PC-3 (cell line): Measurements from ENCODE around the gene AMZ2. TPM values are rescaled to one million over a fixed set of nuclear protein-coding genes. Genes with fewer than 3 reads are reported as not detected.

Experiments
- ATAC-seq: fragments of 200-7000 bp; cut with Tn5 transposase; 2 replicates; pipeline ENCODE4 v1.9.1; 2020; ENCODE audit warnings: mild to moderate bottlenecking, moderate library complexity
- BruUV-seq: library from RNA; stranded (reverse); fragments of 400-500 nt; replicated peaks from 2 replicates; lab custom pipeline; 2021; lab: Mats Ljungman, UMichigan
- CTCF ChIA-PET: fragments of 300-600 bp; sonication (Branson Sonifier 250); formaldehyde crosslinking; loops from one replicate; lab custom pipeline; 2022; ENCODE audit warnings: antibody characterized with exemption; lab: Charles Lee
- POLR2A ChIA-PET: fragments of 300-600 bp; sonication (Branson Sonifier 250); formaldehyde crosslinking; loops from one replicate; lab custom pipeline; 2022; ENCODE audit warnings: antibody characterized with exemption; ENCODE audit not compliant: unreplicated experiment; lab: Charles Lee
- DNase-seq: peaks from one replicate; pipeline ENCODE4 v3.0.0-alpha.2; 2015
- H2AFZ ChIP-seq: fragments of 300-600 bp; sonication (generic); 2 replicates; pipeline ENCODE4 v1.6.0; 2016; ENCODE audit warnings: antibody characterized with exemption, low read length
- H3F3A ChIP-seq: fragments of 300-600 bp; sonication (generic); one replicate; pipeline ENCODE4 v1.6.0; 2017; ENCODE audit warnings: antibody characterized with exemption, low read length, control low read depth, mild to moderate bottlenecking; ENCODE audit not compliant: unreplicated experiment
- H3K27ac ChIP-seq: fragments of 300-600 bp; sonication (generic); 2 replicates; pipeline ENCODE4 v1.5.1; 2016; ENCODE audit warnings: mild to moderate bottlenecking, low read length
- H3K27me3 ChIP-seq: fragments of 300-600 bp; sonication (generic); 2 replicates; pipeline ENCODE4 v1.6.1; 2016; ENCODE audit warnings: low read length, mixed read lengths
- H3K36me3 ChIP-seq: fragments of 300-600 bp; sonication (generic); 2 replicates; pipeline ENCODE4 v1.6.1; 2016; ENCODE audit warnings: low read depth, mixed run types, low read length, mixed read lengths
- H3K4me1 ChIP-seq: fragments of 300-600 bp; sonication (generic); 2 replicates; pipeline ENCODE4 v1.5.1; 2016; ENCODE audit warnings: low read length; ENCODE audit not compliant: insufficient read depth
- H3K4me2 ChIP-seq: fragments of 300-600 bp; sonication (generic); 2 replicates; pipeline ENCODE4 v1.6.0; 2016; ENCODE audit warnings: low read length
- H3K4me3 ChIP-seq: fragments of 300-600 bp; sonication (generic); 2 replicates; pipeline ENCODE4 v1.5.1; 2016; ENCODE audit warnings: mild to moderate bottlenecking, low read length, mixed read lengths
- H3K79me2 ChIP-seq: fragments of 300-600 bp; sonication (generic); 2 replicates; pipeline ENCODE4 v1.6.1; 2017; ENCODE audit warnings: low read length, mixed read lengths
- H3K9ac ChIP-seq: fragments of 300-600 bp; sonication (generic); 2 replicates; pipeline ENCODE4 v1.6.0; 2016; ENCODE audit warnings: mild to moderate bottlenecking, low read length
- H3K9me2 ChIP-seq: fragments of 300-600 bp; sonication (generic); replicated peaks from 2 replicates; pipeline ENCODE4 v1.6.1; 2016; ENCODE audit warnings: mixed run types, low read length, mixed read lengths
- H3K9me3 ChIP-seq: fragments of 300-600 bp; sonication (generic); 2 replicates; pipeline ENCODE4 v1.6.1; 2016; ENCODE audit warnings: low read length, mixed read lengths
- H4K20me1 ChIP-seq: fragments of 300-600 bp; sonication (generic); 2 replicates; pipeline ENCODE4 v1.6.1; 2016; ENCODE audit warnings: low read length, mixed read lengths
- CTCF ChIP-seq: fragments of 300-600 bp; sonication (generic); conservative IDR thresholded peaks from 2 replicates; pipeline ENCODE4 v1.5.1; 2017; ENCODE audit warnings: antibody characterized with exemption, low read depth, mild to moderate bottlenecking, low read length
- EZH2 ChIP-seq: fragments of 300-600 bp; sonication (generic); IDR thresholded peaks from one replicate; pipeline ENCODE4 v1.6.1; 2017; ENCODE audit warnings: antibody characterized with exemption, mild to moderate bottlenecking, low read length; ENCODE audit not compliant: unreplicated experiment
- EZH2phosphoT487 ChIP-seq: fragments of 300-600 bp; sonication (generic); IDR thresholded peaks from 2 replicates; pipeline ENCODE4 v1.6.1; 2018; ENCODE audit warnings: mild to moderate bottlenecking, antibody characterized with exemption, low read length, borderline replicate concordance
- intact Hi-C: fragments of 100-400 bp; cut with micrococcal nuclease; formaldehyde crosslinking; loops from 2 replicates; pipeline ENCODE4 v1.9.0; 2023
- total RNA-seq: library from RNA; depleted of rRNA; stranded (reverse); fragments of >200 nt; gene quantifications from 2 replicates; pipeline ENCODE4 v1.2.3, GENCODE V29; 2014

Gene AMZ2
- total RNA-seq, 1 experiment from 2014 or later, result 88.5 TPM

GRCh38 chr17:68288375-68288774, 40.5 kb downstream of the AMZ2 start:
- Histone ChIP-seq H3K4me2 (no peak overlapping the region), H3K36me3 (no peaks in the 10 kb centered on the region), H3K9me2 (no peaks in the 10 kb centered on the region), H3K79me2 (no peaks in the 10 kb centered on the region), H4K20me1 (no peaks in the 10 kb centered on the region), H2AFZ (no peak overlapping the region), H3K9me3 (no peaks in the 10 kb centered on the region), H3K9ac (no peak overlapping the region), H3K4me1 (peaks cover 33% of the 10 kb centered on the region), H3K27me3 (0 out of 2 replicates have a peak, but pooled peaks cover 3% of the 10 kb centered on the region), H3K27ac (0 out of 2 replicates have a peak overlapping the region, but pooled peaks have one; percentile 14), H3F3A (no peaks in the 10 kb centered on the region), H3K4me3 (no peak overlapping the region)
- ATAC-seq (no peak), DNase-seq (no peak)
- TF ChIP-seq EZH2 (no peak), EZH2phosphoT487 (no peak), CTCF (no peak)
- BruUV-seq, result no TSS peak
- intact Hi-C loops, result no loop called here
- ChIA-PET CTCF (no interaction called here), POLR2A (no interaction called here)

GRCh38 chr17:68288804-68289203, 41.0 kb downstream of the AMZ2 start:
- TF ChIP-seq EZH2 (no peak), CTCF (no peak), EZH2phosphoT487 (no peak)
- ATAC-seq, result no peak
- Histone ChIP-seq H3K4me3 (no peak overlapping the region), H3F3A (no peaks in the 10 kb centered on the region), H3K27ac (peak overlapping the region; percentile 14; the same call in 1 of the 2 replicates), H3K27me3 (0 out of 2 replicates have a peak, but pooled peaks cover 3% of the 10 kb centered on the region), H3K9me2 (no peaks in the 10 kb centered on the region), H4K20me1 (no peaks in the 10 kb centered on the region), H3K9me3 (no peaks in the 10 kb centered on the region), H3K4me2 (no peak overlapping the region), H2AFZ (no peak overlapping the region), H3K79me2 (no peaks in the 10 kb centered on the region), H3K9ac (no peak overlapping the region), H3K36me3 (no peaks in the 10 kb centered on the region), H3K4me1 (peaks cover 33% of the 10 kb centered on the region)
- no TSS peak for BruUV-seq
- DNase-seq, result no peak
- POLR2A ChIA-PET, result no interaction called here
- intact Hi-C loops, result no loop called here
- CTCF ChIA-PET, result no interaction called here

GRCh38 chr17:68289473-68289872, 41.6 kb downstream of the AMZ2 start:
- Histone ChIP-seq H3K9me3 (no peaks in the 10 kb centered on the region), H3K4me2 (peak overlapping the region; percentile 97), H3K27me3 (0 out of 2 replicates have a peak, but pooled peaks cover 3% of the 10 kb centered on the region), H3K4me3 (peak overlapping the region; percentile 75), H3K36me3 (no peaks in the 10 kb centered on the region), H3K9ac (no peak overlapping the region), H4K20me1 (no peaks in the 10 kb centered on the region), H3K79me2 (no peaks in the 10 kb centered on the region), H2AFZ (no peak overlapping the region), H3F3A (no peaks in the 10 kb centered on the region), H3K9me2 (no peaks in the 10 kb centered on the region), H3K27ac (peak overlapping the region; percentile 14), H3K4me1 (peaks cover 33% of the 10 kb centered on the region)
- intact Hi-C loops, result no loop called here
- BruUV-seq, result no TSS peak
- ChIA-PET POLR2A (no interaction called here), CTCF (no interaction called here)
- DNase-seq (peak; percentile 64), ATAC-seq (no peak)
- TF ChIP-seq EZH2 (no peak), EZH2phosphoT487 (no peak), CTCF (no peak)
